GM21367 (cell line): ENCODE data around the gene TTLL11.

Experiments used
- ATAC-seq: cut with Tn5 transposase; IDR thresholded peaks from one replicate; pipeline ENCODE4 v1.9.1; 2021; ENCODE audit not compliant: unreplicated experiment

The TTLL11 gene

DNA sequence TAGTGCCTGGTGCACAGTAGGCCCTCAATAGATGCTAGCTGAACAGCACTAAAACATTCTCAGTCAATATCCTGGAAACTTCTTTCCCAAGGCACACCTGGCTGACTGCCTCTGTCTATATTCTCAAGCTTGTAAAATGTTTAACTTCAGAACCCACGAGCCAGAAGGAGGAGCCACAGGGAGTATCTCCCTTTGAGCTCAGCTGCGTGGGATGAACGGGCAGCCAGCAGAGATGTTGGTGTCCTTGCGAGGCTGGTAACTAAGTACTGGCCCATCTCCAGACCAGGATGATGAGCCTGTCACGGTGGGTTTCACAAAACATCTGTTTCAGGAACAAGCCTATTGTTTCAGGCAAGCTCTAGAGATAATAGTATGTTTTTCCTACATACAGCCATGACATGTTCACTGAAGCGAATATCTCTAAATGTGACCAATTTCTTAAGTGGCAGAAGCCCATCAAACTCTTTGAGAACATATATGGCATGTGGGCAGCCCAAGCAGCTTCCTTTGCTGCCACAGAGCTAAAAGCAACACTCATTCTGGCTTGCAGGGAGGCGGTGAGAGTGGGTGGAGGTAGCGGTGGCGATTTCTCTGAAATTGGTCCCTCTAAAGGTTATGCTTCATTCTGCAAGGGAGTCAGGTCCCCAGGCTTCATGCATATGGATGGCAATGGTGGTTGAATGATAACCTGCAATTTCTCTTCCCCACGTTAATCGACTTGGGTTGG is 206.2 kb downstream of the TTLL11 start:
- ATAC-seq = no peak

DNA sequence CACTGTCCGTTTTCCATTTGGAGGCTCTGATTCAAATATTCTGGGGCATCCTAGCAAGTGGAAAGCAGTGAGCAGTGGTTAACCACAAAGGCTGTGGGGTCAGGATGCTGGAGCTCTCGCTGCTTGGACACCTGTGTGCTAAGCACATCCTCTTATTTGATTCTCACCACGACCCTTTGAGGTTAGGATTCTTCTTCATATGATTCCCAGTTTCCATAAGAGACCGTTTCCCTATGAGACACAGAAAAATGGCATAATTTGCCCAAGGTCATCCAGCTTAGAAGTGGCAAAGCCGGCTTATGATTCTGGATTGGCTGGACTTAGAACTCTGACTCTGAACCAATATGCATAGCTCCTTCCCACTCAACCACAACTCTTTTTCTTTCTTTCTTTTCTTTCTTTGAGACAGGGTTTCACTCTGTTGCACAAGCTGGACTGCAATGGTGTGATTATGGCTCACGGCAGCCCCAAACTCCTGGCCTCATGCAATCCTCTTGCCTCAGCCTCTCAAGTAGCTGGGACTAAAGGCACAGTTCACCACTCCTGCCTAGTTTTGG is 207.7 kb downstream of the TTLL11 start:
- no peak for ATAC-seq

DNA sequence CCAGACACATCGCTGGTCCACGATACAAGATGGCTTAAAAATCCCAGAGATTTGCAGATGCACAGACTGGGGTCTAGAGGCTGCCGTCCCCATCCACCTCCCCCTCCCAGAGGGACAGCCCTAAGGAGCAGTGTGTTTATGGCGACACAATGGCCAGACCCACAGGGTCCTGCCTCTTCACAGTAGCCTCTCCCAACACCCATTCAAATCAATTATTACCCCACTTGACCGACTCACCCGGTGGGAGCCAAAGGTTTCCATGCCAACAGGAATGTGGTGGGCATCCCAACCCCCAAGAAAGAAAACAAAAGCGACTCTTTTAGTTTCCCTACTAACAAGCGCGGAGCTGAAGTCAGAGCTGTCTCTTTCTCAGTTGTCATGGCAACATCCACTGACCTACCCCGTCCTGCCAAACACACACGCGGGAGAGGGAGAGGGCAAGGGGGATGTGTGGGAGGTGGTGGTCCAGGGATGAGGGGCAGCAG is 209.0 kb downstream of the TTLL11 start:
- ATAC-seq = no peak

DNA sequence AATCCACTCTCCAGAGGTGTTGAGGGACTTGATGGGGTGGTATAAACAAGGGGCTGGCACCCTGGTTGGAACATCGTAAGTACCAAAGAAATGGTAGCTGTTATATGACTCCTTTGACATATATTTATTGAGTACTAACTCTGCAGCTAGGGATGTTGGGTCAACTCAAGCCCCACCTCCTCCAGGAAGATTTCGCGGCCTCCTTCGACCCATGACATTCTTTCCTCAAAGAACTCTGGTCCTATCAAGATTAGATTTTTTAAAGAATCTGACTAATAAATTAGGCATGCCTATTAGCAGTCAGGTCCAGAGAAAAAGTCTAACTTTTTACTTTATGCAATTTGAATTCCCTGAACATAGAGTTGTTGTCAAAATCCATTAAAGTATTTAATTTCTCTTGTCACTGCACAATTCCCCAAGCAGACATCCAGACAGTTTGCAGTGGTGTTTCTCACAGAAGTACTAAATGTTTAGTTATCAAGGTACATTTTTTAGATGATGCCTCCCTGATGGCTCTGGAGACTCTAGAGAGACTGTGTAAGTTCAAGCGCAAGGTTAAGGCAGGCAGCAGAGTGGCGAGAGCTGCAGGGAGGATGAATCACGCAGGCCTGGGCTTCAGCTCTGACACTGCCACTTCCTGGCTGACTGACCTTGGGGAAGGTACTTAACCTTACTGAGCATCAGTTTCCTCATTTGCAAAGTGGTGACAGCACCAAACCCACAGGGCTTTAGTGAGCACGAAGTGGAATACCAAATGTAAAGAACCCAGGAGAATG is 209.6 kb downstream of the TTLL11 start:
- no peak for ATAC-seq

DNA sequence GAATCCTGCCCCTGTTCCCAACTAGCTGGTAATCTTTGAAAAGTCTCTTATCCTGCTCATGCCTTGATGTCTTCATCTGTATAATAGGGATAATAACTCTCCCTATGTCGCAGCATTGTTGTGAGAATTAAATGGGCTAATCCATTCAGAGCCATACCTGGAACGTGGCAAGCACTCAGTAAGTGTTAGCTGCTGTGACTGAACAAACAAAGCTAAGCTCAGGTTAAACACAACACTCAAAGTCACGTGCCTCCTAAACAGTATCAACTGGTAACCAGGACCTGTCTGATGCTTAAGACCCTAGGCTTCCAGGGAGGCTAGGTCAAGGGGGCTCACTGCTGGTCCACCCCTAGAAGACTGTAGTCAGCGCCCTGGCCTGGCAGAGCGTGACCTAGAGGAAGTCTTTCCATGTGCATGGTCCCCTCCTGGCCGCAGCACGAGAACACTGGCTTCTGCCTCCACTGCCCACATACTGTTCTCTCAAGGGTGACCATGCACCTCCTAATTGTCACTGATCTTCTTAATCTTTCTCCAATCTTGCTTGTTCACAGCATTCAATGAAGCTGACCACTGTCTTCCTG is 211.1 kb downstream of the TTLL11 start:
- ATAC-seq = no peak

DNA sequence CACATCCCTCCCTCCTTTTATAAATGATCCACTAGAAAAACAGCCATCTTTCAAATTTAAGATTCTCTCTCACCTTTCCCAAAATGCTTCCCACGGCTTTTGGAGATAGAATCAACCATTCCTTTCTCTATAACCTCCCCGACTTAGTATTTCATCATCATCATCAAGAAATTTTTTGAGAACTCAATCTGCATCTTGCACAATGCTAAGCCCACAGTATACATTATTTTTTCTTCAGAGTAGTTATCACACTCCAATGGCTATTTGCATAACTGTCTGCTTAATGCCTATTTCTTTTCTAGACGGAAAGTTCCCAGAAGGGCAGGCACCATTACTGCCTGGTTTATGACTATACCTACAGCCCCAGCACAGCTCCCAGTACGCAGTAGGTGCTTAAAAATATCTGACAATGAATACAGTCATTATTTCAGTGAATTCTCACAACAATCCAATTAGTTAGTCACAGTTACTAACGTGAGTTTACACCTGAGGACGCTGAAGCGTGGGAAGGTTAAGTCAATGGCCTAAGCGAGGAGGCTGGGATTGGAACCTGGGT is 212.7 kb downstream of the TTLL11 start:
- no peak for ATAC-seq

DNA sequence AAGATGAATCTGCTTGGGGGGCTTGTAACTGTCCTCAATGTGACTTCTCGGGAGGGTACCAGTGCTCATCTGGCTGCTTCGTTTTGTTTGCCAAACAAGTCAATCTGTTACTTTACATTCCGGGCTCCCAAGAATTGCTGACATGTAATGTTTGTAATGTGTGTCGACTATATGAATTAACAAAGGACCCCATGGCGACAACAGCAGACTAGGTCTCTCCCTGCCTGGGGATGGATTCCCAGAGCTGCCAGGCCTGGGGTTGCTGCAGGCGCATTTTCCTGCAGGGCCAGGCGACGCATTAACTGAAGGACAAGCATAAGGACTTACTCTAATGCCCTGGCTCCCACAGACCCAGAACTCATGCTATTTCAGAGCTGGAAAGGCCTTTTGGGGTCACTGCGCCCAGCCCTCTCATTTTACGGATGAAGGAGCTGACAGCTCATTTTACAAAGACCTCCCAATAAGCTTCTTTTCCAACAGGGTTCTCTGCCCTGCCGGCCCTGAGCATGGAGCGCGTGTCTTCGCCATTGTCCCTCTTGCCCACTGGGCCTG is 214.8 kb downstream of the TTLL11 start:
- no peak for ATAC-seq

DNA sequence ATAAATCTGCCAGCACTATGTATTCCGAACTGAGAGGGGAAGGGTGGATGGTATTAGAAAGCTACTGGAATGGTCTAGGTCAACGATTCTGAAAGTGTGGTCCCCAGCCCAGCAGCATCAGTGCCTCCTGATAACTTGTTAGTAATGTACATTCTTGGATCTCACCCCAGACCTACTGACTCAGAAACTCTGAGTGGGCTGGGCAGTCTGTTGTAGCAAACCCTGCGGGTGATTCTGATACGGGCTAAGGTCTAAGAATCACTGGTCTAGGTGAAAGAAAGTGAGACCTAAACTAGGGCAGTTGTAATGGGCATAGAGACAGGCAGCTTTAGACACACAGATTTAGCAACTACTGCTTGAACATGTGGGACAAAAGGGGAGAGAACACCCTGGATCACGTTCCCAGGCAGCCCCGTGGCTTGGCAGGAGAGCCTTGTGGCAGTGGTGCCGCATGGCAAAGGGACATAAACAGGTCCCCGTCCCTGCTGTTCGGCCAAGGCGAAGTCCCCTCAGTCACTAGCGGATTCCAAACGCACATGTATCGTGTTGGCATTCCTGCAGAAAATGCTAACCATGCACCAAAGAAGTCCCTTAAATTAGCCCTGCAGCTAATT is 216.3 kb downstream of the TTLL11 start:
- ATAC-seq = no peak

DNA sequence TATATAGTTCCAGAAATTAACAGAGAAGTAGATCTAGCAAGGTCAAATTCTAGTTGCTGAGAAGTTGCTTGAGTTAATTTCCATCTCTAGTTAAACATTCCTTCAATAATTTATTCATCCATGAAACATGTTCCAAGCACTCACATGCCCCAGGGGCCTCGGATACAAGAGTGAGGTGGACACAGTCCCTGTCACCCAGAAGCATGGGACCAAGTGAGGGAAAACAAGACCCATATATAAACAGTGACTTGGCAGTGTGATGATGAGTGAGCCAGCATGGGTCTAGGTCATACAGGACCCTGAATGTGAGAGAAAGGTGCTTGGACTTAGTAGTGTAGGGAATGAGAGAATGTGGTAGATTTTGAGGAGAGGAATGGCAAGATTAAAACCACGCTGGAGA is 216.9 kb downstream of the TTLL11 start:
- no peak for ATAC-seq

DNA sequence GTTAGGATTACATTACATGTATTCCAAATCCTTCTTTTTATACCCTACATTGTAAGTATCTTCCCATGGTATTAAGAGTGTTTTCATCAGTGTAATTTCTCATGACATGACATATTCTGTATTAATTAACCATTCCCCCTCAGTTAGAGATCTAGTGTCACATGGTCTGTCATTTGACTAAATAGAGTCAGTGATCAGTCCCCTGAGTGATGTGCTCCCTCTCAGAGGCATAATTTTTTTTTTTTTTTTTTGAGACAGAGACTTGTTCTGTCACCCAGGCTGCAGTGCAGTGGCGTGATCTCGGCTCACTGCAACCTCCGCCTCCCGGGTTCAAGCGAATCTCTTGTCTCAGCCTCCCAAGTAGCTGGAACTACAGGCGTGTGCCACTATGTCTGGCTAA is 218.6 kb downstream of the TTLL11 start:
- no peak for ATAC-seq

DNA sequence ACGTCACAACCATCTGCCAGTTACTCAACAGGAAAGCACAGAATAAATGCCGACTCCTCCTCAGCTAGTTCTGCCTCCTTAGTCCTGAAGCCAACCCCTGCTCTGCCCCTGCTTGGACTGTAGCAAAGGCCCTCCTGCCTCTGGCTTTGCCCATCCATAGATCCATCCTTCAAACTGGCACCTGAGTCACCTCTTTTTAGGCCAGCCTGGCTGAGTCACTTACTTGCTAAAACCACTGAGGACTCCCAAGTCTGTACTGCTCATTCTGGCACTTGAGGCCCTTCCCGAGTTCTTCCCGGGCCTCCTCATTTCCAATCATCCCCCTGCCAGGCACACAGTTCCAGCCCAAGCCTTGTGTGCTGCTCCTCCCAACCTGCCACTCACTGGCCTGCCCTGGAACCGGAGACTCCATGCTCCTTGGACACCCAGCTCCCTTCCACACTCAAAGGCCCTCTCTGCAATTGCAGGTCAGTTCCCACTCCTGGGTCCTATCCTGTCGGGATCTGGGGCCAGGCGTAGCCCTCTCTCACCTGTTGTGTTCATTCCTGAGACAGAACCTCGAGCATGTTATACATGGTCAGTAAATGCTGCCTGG is 221.6 kb downstream of the TTLL11 start:
- ATAC-seq = no peak

DNA sequence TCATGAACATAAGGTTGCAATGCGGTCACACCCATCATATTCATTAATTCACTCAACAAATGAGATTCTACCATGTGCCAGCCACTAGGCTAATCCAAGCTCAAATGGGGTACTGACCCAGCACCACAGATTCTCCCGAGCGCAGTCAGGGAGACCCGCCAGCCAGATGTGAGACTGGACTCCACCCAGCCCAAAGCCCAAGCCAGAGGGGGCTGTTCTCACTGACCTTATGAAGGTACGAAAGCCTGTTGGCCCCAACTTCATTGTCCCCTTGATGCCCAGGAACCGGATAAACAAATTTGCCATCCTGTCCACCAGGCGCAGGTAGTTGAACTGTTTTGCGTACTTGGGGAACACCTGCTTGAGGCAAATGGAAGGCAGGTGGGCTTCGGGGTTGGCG is 222.8 kb downstream of the TTLL11 start:
- no peak for ATAC-seq

DNA sequence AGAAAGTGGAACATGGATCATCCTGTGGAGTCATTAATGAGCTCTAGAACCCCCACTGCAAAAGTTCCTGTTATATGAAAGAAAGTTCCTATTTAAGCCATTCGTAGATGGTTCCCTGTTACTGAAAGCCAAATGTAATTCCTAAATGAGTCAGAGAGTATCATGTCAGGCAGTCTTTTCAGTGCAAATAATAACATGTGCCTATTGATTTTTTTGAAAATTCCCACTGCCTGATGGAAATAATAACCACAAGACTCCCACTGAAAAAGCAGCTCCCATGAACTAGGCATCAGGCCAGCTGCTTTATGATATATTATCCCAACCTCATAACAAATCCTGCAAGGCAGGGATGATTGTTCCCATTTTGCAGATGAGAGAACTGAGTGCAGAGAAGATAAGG is 224.5 kb downstream of the TTLL11 start:
- ATAC-seq = no peak

DNA sequence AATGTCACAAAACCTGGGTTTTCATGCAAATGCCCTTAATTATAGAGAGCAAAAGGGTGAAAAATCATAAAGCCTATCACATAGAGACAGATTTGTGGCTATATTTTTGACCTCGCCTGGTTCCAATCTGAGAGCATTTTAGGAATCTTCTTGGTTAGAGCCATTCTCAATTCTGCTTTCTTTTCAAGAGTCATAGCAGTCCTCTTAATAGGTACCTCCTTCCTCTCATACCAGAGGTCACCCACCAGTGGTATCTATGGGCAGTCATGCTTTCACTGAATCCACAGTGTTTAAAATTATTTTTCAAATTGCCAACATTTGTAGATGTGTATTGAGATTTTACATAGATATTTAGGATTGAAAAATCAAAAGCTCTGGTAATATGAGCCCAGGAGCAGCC is 226.2 kb downstream of the TTLL11 start:
- no peak for ATAC-seq

DNA sequence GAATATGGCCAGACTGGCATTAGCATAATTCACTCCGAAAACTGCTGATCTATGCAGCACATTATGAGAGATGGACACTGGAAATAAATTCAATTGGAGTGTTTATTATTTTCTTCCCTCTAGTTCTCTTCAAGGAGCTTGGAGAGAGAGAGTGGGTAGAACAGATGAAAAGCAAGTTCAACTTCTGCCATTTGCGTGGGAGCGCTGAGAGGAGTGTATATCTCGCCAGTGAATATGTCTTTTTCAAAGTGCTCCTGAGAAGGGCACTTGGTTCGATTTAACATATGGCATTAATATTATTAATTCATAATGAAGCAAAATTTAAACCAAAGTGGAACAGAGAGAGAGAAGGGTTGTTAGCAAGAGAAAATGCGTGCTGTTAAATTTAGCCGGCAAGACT is 227.2 kb downstream of the TTLL11 start:
- no peak for ATAC-seq

DNA sequence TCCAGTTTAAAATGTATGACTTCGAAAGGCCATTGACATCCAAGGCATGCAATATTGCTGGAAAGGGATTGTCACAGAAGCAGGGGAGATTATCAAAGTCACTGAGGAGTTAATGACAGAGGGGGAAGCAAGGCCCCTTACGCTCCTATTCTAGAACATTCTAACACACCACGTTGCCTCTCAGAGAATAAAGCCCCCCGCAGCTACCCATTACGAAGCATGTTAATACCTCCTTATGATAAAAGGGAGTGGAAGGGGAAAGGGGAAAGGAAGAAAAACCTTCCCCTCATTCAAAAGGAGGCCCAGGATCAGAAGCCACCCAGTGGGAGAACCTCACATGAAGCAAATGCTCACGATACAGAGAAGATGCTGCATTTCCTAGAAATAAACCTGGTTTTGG is 228.0 kb downstream of the TTLL11 start:
- no peak for ATAC-seq

DNA sequence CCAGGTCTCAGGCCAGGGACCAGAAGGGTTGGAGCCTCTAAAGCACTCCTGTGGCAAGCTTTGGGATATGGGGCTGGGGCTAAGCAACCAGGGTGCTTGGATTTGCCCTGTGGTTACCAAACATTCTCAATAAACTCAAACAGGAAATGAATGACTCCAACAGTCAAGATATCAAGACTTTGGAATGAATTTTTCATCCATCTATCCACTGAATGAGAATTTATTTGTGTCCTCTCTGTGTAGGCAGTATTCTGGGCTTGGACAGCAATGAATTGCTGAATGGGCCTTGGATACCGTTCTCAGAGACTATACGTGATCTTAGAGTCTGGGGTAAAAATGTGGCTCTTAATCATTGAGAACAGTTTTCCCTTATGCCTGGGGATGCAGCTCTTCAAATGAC is 229.2 kb downstream of the TTLL11 start:
- ATAC-seq = no peak

DNA sequence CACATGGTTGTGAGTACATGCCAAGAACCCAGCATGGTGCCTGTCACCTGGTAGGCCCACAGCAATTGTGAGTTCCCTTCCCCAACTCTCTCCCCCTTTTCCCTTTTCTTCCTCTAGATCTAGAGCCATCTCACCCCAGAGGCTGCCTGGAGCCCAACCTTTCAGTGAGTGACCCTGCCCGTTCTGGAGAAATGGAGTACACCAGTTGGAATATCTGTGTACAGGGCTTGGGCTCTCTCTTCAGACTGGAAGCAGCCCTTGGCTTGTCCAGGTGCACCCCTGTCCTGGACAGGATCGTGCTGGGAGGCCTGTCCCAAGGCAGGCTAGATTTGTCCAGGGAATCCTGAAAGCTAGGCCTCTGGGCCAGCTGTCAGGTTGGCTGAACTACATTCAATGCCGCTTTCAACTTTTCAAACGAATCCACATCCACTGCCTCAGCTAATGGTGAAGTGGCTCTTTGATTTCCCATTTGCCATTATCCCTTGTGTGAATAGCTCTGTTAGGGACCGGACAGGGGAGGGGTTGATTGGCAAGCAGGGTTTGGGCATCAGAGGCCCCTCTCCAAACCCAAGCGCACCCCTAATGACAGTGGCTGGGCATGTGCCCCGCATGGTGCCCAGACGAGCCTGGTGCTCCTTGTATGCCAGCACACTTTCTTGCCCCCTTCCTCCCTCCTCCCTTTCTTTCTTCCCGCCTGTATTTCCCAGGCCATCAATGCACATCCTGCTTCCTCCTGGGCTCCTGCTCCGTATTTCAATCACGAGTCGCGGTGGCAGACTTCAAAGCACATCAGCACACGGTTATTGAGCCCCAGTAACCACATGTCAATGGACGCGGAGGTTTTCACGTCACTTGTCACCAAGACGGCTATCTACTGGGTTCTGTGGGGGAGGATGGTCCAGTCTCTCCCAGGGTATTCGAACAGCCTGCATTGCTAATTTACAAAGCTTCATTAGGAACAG is 230.5 kb downstream of the TTLL11 start:
- no peak for ATAC-seq

DNA sequence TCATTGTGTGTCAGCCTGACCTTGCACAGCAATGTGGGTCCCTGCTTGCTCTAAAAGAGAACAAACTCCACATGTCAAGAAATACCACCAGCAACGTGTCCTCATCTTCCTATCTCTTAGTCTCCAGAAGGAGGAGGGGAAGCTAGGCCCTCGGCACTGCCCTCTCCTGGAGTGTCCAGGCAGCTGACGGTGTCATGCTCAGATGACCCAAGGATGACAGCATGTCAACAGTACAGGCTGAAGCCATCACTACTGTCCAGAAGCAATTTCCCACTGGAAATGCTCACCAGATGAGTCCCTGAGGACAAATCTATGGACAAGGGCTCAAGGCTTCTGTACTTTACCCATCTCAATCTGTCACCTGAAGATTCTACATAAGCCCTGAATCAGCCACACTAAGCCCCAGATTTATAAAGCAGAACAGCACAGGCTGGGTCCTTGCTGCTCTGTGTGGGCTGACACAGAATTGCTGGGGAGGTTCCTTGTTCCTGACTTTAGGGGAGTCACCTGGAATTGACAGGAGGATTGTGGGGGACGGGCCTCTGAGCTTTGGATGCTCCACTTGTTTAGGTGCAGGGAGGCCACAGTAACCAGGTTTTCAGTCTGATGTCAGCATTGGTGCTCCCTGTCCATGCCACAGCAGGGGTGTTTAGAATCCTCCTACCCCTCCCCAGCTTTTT is 231.5 kb downstream of the TTLL11 start:
- ATAC-seq = no peak
